ENCODE measurements around the gene ISG15. TPM values are rescaled to one million over a fixed set of nuclear protein-coding genes. Genes with fewer than 3 reads are reported as not detected.
A peak's percentile ranks its signal among the peaks of the same experiment; 100 is the strongest.
"Not testable (repeated sequence)": the region's sequence is repeated elsewhere in the genome, so short reads cannot be mapped to it uniquely, and the experiment has no call there.

Gene ISG15
- total RNA-seq, 1 donor from 2014 or later: 31.9 TPM

DNA sequence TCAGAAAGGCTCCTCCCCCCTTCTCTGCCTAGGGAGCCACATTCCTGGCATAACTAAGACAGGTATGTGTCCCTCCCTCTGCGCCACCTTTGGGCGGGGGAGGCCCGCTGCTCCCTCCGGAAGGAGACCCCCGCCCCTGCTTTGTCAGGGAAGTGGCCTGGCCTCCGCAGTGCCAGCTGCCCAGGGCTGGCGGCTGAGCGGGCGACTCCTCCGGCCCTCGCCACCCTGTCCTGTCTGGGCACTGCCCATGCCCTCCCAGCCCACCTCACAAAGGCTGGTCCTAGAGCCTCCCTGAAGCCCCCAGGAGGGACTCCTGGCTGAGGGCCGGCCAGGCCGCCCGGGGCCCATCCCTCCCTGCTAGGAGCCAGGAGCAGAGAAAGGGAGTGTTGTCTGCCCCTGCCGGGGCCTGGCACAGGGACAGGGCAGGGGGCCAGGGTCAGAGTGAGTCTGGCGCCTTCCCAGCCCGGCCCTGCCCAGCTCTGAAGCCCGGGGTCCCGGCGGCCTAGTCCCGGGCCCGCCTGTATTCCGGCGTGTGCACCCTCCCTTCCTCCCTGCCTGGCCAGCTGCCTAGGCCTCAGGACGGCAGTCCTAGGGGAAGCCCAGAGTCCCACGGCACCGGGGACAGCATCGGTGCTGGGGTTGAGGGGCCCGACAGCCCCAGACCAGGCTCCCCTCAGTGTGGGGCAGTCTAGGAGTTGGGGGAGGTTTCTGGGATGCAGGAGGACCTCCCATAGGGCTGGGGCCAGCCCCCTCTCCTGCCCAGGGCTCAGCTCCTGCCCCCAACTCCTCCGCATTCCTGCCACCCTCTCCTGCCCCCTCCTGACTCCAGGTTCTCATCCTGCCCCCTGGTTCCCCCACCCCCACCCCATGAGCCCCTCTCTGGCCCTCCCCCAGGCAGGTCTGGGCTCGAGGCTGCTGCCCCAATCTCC lies 11.7 kb downstream of the ISG15 start:
- Mint-ChIP-seq H3K27me3 (ENCODE audit: low read depth) (peaks cover 17% of the 10 kb centered on the region), H3K36me3 (ENCODE audit: low read depth) (no peaks in the 10 kb centered on the region), H3K4me3 (ENCODE audit: low read depth) (no peak overlapping the region), H3K9me3 (no peaks in the 10 kb centered on the region), H3K4me1 (ENCODE audit: low read depth) (no peaks in the 10 kb centered on the region), H3K27ac (no peak overlapping the region)
- intact Hi-C loops (cut with micrococcal nuclease): loop anchor here (5.0 kb wide), 1 partner anchor 37 kb away; no protein-coding TSS in a partner anchor
- no peak for DNase-seq (ENCODE audit: low spot score)

DNA sequence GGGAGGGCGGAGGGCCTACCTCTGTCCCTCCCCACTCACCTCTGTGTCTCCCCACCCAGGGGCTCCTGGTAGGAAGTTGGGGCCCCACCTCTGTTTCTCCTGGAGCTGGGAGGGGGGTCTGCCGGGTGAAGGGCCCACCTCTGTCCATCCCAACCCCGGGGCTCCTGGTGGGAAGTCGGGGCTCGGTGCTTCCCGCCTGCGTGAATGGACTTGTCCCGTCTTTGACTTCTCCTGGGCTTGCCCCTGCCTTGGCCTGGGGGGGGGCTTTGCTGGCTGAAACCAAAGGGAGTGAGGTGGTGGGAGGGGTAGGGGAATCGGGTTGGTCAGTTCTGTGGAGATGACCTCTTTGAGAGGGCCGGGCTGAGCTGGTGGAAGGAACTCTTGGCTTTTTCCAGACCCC lies 12.4 kb downstream of the ISG15 start:
- intact Hi-C loops (cut with micrococcal nuclease): no loop called here
- H3K36me3 Mint-ChIP-seq (ENCODE audit: low read depth): no peaks in the 10 kb centered on the region
- DNase-seq (ENCODE audit: low spot score): no peak
- H3K4me3 Mint-ChIP-seq (ENCODE audit: low read depth): no peak overlapping the region
- no peaks in the 10 kb centered on the region for H3K9me3 Mint-ChIP-seq
- H3K27me3 Mint-ChIP-seq (ENCODE audit: low read depth): peaks cover 17% of the 10 kb centered on the region
- H3K27ac Mint-ChIP-seq: no peak overlapping the region
- no peaks in the 10 kb centered on the region for H3K4me1 Mint-ChIP-seq (ENCODE audit: low read depth)

DNA sequence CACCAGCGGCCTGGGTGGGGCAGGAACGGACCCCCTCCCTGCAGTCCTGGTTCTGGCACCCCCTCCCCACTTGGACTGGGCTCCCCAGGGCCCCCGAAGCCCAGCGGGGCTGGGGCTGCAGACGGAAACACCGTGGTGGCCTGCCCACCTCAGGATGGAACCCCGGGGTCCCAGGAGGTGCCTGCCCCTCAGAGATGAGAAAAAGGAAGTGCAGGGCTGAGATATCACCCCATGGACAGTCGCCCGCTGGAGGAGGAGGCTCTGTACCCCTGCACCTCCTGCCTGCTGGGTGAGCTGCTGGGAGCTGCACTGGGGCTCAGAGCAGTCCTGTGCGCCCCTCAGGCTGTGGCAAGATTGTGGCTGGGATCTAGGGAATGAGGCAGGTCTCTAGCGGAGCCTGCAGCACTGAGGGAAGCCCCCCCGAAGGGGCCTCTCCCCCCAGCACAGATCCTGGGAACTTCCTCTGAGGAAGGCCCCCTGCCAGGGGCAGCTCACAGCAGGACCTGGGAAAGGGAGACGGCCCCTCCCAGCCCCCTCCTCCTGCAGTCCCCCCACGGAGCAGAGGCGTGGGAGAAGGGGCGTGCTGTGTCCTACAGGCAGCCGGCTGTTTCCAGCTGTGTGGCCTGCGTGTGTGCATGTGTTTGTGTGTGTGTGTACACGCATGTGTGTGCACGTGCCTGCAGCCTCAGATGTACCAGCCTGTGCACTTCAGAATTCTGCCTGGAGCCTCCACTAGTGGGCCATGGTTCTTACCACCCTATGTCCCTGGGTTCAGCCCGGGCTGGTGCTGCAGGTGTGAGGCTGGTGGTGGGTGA lies 13.5 kb downstream of the ISG15 start:
- Mint-ChIP-seq H3K4me3 (ENCODE audit: low read depth) (no peak overlapping the region), H3K9me3 (no peaks in the 10 kb centered on the region), H3K27me3 (ENCODE audit: low read depth) (peaks cover 14% of the 10 kb centered on the region), H3K27ac (no peak overlapping the region), H3K36me3 (ENCODE audit: low read depth) (no peaks in the 10 kb centered on the region), H3K4me1 (ENCODE audit: low read depth) (no peaks in the 10 kb centered on the region)
- intact Hi-C loops (cut with micrococcal nuclease): no loop called here
- DNase-seq (ENCODE audit: low spot score): no peak

DNA sequence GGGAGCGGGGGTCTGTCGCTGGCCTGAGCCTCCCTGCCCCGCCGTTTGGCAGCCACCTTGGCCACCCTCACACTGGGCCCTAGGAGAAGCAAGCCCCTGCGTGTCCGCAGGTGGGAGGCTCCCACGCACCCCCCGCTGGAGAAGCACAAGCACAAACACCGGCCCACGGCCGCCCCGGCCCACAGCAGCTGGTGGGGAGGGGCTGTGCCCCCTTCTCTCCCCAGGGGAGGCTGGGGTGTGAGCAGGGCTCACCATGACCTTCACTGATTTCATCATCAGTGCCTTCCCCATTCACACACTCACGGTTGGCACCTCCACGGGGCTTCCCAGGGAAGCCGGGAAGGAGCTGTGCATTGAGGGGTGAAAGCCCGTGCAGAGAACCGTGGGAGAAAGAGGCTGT lies 14.5 kb downstream of the ISG15 start:
- H3K36me3 Mint-ChIP-seq (ENCODE audit: low read depth): no peaks in the 10 kb centered on the region
- peaks cover 4% of the 10 kb centered on the region for H3K4me1 Mint-ChIP-seq (ENCODE audit: low read depth)
- no peak for DNase-seq (ENCODE audit: low spot score)
- H3K9me3 Mint-ChIP-seq: no peaks in the 10 kb centered on the region
- H3K27me3 Mint-ChIP-seq (ENCODE audit: low read depth): peaks cover 11% of the 10 kb centered on the region
- no peak overlapping the region for H3K4me3 Mint-ChIP-seq (ENCODE audit: low read depth)
- H3K27ac Mint-ChIP-seq: no peak overlapping the region
- intact Hi-C loops (cut with micrococcal nuclease): no loop called here

DNA sequence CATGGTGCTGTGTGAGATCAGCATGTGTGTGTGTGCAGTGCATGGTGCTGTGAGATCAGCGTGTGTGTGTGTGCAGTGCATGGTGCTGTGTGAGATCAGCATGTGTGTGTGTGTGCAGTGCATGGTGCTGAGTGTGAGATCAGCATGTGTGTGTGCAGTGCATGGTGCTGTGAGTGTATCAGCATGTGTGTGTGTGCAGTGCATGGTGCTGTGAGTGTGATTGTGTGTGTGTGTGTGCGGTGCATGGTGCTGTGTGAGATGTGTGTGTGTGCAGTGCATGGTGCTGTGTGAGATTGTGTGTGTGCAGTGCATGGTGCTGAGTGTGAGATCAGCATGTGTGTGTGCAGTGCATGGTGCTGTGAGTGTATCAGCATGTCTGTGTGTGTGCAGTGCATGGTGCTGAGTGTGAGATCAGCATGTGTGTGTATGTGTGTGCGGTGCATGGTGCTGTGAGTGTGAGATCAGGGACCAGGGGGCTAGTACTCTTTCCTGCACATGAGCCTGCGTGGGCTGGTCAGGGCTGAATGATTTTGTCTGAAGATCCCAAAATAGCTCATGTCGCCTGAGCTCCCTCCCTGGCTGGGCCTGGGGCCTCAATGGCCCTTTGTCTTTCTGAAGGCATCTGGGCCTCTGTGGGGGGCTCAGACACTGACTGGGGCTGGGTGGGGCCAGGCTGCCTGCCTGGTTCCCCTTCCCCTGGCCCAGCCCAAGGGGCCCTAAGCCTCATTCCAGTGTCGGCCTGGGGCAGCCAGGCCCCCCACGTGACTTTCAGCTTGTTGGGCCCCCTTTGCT lies 17.8 kb downstream of the ISG15 start:
- peaks cover 16% of the 10 kb centered on the region for H3K27me3 Mint-ChIP-seq (ENCODE audit: low read depth)
- intact Hi-C loops (cut with micrococcal nuclease): loop anchor here (5.0 kb wide), 1 partner anchor 261 kb away; no protein-coding TSS in a partner anchor
- not testable (repeated sequence) for H3K4me3 Mint-ChIP-seq (ENCODE audit: low read depth); H3K36me3 Mint-ChIP-seq (ENCODE audit: low read depth); H3K4me1 Mint-ChIP-seq (ENCODE audit: low read depth); H3K27ac Mint-ChIP-seq; DNase-seq (ENCODE audit: low spot score); H3K9me3 Mint-ChIP-seq

DNA sequence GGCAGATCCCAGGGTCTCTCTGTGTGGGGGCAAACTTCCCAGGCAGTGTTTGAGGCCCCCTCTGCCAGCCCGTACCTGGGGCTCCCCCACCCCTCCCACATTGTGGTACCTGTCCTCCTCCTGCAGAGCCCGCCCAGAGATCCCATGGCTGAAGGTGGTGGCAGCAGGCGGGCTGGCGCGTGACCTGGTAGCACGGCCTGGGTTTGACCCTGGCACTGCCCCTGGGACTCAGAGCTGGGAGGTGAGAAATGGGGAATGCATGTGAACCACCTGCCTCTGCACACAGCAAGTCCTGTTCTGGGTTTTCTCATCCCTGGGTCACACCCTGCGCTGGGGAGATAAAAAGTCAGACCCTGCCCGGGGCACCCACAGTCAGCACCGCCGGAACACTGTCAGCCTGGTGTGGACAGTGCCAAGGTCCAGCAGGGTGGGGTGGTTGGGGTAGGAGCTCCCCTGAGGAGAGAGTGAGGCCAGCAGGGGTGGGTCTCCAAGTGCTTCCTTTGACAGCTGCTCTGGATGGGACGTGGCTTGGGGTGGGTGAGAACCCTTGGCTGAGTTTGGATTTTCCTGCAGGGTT lies 18.4 kb downstream of the ISG15 start:
- no peak overlapping the region for H3K27ac Mint-ChIP-seq
- intact Hi-C loops (cut with micrococcal nuclease): loop anchor here (2.0 to 5.0 kb wide), 2 partner anchors 27 to 261 kb away; no protein-coding TSS in a partner anchor
- peaks cover 18% of the 10 kb centered on the region for H3K27me3 Mint-ChIP-seq (ENCODE audit: low read depth)
- no peak for DNase-seq (ENCODE audit: low spot score)
- no peaks in the 10 kb centered on the region for H3K9me3 Mint-ChIP-seq
- H3K4me1 Mint-ChIP-seq (ENCODE audit: low read depth): peaks cover 4% of the 10 kb centered on the region
- H3K4me3 Mint-ChIP-seq (ENCODE audit: low read depth): peak overlapping the region; percentile 20
- no peaks in the 10 kb centered on the region for H3K36me3 Mint-ChIP-seq (ENCODE audit: low read depth)

DNA sequence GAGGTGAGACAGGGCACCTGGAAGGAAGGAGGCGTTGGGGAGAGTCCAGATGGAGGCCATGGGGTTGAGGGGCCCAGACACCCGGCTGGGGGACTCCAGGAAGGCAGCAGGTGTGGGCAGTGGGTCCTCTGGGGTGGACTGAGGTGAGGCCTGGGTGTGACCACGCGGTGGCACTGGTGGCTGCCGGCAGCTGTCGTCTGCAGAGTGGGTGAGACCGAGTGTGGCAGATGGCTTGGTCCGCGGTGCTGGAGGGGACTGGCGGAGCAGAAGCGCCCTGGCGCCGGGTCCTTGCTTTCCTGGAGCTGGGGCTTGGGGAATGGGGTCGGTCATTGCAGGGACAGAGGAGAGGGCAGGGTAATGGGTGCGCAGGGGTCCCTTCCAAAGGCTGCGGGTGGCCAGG lies 19.1 kb downstream of the ISG15 start:
- no peaks in the 10 kb centered on the region for H3K9me3 Mint-ChIP-seq
- peaks cover 18% of the 10 kb centered on the region for H3K27me3 Mint-ChIP-seq (ENCODE audit: low read depth)
- no peaks in the 10 kb centered on the region for H3K36me3 Mint-ChIP-seq (ENCODE audit: low read depth)
- intact Hi-C loops (cut with micrococcal nuclease): loop anchor here (2.0 to 5.0 kb wide), 2 partner anchors 26 to 260 kb away; no protein-coding TSS in a partner anchor
- peaks cover 4% of the 10 kb centered on the region for H3K4me1 Mint-ChIP-seq (ENCODE audit: low read depth)
- H3K27ac Mint-ChIP-seq: no peak overlapping the region
- peak overlapping the region; percentile 20 for H3K4me3 Mint-ChIP-seq (ENCODE audit: low read depth)
- no peak for DNase-seq (ENCODE audit: low spot score)

DNA sequence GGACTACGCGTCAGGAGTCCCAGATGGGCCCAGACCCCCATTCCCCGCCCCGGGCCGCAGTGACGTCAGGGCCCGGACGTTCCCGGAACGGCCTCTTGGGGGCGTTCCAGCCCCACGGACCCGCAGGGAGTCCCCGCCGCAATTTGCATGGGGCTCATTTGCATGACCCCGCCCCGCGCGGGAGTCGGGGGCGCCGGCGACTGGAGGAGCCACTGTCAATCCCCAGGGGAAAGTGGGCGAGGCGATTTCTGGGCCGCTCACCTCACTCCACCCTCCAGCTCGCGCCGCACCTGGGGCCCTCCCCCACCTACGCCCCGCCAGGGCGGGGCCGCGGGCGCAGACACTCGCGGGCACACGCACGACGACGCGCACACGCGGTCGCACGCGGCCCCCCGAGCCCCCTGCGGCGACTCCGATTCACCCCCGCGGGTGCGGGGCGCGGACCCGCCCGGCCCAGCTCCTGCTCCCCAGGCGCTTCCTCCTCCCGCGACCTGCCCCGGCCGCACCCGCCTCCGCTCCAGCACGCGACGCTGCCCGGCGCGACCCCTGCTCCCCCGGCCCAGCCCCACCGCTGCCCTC lies 19.8 kb downstream of the ISG15 start:
- Mint-ChIP-seq H3K27ac (no peak overlapping the region), H3K36me3 (ENCODE audit: low read depth) (no peaks in the 10 kb centered on the region), H3K4me3 (ENCODE audit: low read depth) (peak overlapping the region; percentile 39), H3K9me3 (no peaks in the 10 kb centered on the region), H3K4me1 (ENCODE audit: low read depth) (peaks cover 4% of the 10 kb centered on the region), H3K27me3 (ENCODE audit: low read depth) (peaks cover 18% of the 10 kb centered on the region)
- peak; percentile 78 for DNase-seq (ENCODE audit: low spot score)
- intact Hi-C loops (cut with micrococcal nuclease): loop anchor here (1.0 to 5.0 kb wide), 3 partner anchors 26 to 259 kb away; no protein-coding TSS in a partner anchor

DNA sequence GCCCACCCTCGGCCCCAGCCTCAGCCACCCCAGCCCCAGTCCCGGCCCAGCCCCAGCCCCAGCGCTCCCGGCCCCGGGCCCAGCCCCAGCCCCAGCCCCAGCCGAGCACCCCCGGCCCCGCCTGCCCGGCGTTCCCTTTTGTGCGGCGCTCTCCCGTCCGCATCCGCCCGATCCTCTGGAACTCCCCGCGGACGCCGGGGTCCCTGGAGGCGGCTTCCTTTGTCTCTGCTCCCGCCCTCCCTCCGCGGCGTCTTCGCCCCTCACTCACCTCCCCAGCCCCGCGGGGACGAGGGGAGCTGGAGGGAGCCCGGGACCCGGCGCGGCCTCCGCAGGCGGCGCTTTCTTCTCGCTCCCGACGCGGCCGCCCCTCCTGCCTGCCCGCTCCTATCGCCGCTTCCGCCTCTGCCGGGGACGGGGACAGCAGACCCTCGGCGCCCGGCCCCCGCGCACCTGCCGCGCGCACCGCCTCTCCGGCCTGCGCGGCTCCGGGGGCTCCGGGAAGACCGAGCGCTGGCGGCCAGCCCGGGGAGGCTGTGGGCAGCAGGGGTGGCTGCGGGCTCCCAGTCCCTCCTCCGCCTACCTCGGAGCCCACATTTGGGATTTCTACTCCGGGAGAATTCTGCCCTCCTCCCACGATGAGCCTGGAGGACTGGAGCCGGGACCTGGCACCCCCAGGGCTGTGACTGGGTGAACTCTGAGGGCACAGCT lies 20.6 kb downstream of the ISG15 start:
- Mint-ChIP-seq H3K36me3 (ENCODE audit: low read depth) (no peaks in the 10 kb centered on the region), H3K27ac (no peak overlapping the region), H3K4me1 (ENCODE audit: low read depth) (peaks cover 10% of the 10 kb centered on the region), H3K4me3 (ENCODE audit: low read depth) (peak overlapping the region; percentile 54), H3K9me3 (no peaks in the 10 kb centered on the region), H3K27me3 (ENCODE audit: low read depth) (peaks cover 25% of the 10 kb centered on the region)
- no peak for DNase-seq (ENCODE audit: low spot score)
- intact Hi-C loops (cut with micrococcal nuclease): loop anchor here (1.0 to 5.0 kb wide), 3 partner anchors 25 to 258 kb away; no protein-coding TSS in a partner anchor

DNA sequence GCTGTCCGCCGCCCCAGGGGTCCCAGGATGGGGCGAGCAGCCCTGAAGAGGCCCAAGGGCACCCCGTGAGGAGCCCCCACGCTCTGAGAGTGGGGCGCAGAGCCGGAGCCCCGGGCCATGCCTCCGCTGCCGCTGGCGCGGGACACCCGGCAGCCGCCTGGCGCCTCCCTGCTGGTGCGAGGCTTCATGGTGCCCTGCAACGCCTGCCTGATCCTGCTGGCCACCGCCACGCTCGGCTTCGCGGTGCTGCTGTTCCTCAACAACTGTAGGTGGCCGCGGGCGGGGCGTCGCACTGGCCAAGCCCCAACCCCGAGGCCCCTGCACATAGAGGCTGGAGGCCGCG lies 21.1 kb downstream of the ISG15 start:
- Mint-ChIP-seq H3K4me1 (ENCODE audit: low read depth) (peaks cover 12% of the 10 kb centered on the region), H3K27me3 (ENCODE audit: low read depth) (peaks cover 29% of the 10 kb centered on the region), H3K36me3 (ENCODE audit: low read depth) (no peaks in the 10 kb centered on the region), H3K9me3 (no peaks in the 10 kb centered on the region), H3K4me3 (ENCODE audit: low read depth) (peak overlapping the region; percentile 54), H3K27ac (no peak overlapping the region)
- intact Hi-C loops (cut with micrococcal nuclease): loop anchor here (5.0 kb wide), 1 partner anchor 258 kb away; no protein-coding TSS in a partner anchor
- DNase-seq (ENCODE audit: low spot score): no peak

DNA sequence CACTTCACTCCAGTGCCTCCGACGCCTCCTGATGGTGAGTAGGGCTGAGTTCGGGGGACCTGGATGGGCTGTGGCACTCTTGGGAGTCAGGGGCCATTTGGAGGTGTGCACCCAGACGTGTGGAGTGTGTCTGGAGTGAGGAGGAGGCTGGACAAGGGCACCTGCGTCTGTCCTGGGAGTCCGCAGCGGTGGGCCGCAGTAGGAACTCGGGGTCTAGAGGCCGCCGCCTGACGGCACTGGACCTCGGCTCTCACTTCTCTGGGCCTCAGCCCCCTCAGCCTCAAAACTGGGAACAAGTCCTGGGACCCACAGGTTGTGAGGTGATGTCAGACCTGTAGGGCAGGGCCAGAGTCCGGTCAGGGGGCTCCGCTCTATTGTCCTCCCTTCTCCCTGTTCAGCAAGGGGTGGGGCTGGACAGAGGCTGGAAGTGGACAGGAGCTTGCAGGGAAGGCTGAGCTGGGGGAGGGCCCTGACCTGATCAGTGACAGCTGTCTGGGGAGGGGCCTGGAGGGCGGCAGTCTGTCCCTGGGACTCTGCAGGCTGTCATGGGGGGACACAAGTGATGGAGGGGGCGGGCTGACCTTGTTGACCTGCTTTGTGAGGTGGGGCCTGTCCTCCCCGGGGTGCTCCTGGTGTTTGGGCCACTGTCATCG lies 22.1 kb downstream of the ISG15 start:
- Mint-ChIP-seq H3K4me3 (ENCODE audit: low read depth) (no peak overlapping the region), H3K27ac (no peak overlapping the region), H3K27me3 (ENCODE audit: low read depth) (peaks cover 34% of the 10 kb centered on the region), H3K9me3 (no peaks in the 10 kb centered on the region), H3K4me1 (ENCODE audit: low read depth) (peaks cover 16% of the 10 kb centered on the region), H3K36me3 (ENCODE audit: low read depth) (no peaks in the 10 kb centered on the region)
- intact Hi-C loops (cut with micrococcal nuclease): no loop called here
- no peak for DNase-seq (ENCODE audit: low spot score)

All from activated T-helper 2 cell treated with anti-CD3 and anti-CD28 coated beads, Interferon-gamma antibody, Interleukin-2, Interleukin-4, amounts not matched to agents 10 μg/mL and 5 μg/mL and 100 μg/mL, durations not matched to agents 14 hours and 24 hours and 36 hours (primary cell).